Measurements from ENCODE around the gene TMA7.

TMA7 gene

GRCh38 chr3:48423883-48424695 lies 16.0 kb upstream of the TMA7 start:
- no peak for DNase-seq

DNA sequence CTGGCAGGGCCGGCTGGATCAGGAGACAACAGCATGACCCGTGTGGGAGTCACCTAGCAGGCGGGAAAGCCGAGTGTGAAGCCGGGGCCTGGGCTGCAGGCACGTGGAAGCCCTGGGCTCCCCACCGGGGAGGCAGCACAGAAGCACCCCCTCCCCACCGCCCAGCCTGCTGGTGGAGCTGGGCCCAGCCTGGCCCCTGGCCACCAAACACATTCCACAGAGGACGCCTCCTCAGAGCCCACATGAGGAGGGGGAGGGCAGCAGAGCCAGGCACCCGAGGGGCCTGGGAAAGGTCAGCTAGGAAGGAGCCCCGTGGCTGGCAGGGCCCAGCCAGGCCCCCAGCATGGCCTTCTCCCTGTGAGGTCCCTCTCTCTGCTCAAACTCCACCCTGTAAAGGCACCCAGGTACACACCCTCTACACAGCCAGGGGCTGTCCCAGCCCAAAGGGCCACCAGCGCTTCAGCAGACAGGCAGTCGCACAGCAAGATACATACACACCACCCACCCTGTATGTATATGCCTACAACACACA lies 14.7 kb upstream of the TMA7 start:
- no peak for DNase-seq

DNA sequence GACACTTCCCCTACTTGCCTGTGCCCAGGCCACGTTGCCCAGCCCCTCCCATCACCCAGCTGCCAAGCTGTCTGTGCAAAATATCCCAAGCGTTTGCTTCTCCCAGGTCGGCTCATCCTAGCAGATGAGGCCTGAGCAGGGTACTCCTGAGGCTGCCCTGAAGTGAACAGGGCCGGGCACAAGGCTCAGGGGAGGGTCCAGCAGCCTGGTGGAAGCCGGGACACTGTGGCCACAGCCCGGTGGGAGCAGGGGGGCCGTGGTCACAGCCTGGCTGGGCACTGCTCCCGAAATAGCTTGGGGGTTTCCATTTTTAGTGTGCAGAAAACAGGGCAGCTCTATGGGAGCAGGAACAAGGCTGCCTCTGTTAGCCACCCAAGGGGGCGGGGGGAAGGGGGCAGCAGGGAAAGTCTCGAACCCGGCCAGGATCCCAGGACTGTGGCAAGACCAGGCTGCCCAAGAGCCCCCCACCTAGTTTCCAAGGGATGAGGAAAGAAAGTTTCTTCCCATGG lies 13.6 kb upstream of the TMA7 start:
- no peak for DNase-seq

DNA sequence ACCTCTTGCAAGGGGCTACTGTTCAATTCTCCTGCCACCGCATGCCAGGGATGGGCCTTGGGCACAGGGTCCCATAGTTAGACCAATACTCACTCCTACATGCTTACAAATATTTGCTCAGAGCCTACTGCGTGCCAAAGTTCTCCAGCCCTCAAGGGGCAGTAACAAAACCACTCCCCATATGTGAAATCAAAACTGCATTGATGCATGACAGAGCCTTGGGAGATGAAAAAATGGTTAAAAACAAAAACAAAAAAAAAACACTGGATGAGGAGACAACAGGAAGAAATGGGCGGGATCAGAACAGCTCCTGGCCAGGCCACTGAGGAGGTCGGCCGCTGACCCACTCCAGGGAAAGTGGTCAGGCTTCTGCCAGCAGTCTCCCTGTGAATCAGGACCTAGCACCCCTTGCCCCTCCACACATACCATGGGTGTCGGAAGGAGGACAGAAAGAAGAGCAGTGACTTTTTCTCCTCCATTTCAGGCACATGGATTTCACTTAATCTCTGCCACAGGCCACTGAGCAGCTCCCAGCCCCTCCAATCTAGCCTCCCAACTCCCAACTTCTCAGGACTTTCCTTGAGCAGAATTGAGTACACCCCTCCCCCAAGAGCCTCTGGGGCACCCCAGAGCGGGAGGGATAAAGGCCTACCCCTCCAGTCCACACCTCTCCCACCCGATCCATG lies 13.0 kb upstream of the TMA7 start:
- no peak for DNase-seq

DNA sequence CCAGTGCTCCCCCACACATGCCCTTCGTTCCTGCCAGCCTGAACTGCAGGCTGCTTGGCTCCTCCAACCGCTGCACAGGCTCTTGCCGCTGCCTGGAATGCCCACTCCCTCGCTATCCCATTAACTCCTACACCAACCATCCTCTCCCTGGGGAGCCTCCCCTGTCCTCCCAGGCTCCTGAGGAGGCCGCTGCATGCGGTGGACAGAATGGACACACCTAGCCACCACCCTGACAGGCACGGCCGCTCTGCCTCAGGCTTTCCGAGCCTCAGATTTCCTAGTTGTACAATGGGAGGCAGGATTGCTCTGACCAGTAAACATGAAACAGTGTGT lies 12.5 kb upstream of the TMA7 start:
- no peak for DNase-seq

- DNase-seq = no peak
These were observed 11.9 kb upstream of the TMA7 start for GRCh38 chr3:48428088-48428571.

DNA sequence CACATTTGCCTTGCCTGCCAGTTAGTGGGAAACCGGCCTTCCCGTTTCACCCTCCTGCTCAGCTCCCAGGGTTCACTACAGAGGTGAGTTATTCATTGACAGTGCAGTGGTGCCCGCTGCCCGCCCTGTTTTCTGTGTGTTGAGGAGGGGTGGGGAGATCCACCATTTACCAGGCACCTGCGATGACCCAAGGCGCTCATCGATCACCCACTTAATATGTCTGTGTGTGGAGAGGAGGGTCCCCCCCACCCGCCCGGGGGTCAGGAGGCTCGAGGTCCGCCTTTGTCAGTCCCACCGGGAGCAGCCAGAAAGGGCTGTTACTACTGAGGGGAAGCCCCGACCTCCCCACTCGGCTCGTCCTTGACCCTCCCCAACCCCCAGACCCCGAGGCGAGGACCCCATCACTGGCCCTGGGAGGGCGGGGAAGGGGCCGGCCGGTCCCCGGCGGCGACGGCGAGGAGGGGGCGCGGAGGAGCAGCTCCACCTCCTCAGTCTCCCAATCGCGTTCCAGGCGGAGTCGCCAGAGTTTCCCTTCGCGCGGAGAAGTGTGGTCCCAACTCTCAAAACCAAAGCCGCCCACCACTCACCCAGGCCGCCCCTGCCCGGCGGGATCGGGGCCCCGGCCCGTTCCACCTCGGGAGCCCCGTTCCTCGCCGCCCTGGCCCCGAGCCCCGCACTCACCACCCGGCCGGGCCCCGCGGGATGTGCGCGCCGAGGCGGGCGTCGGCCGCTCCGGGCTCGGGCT lies 11.3 kb upstream of the TMA7 start:
- no peak for DNase-seq

DNA sequence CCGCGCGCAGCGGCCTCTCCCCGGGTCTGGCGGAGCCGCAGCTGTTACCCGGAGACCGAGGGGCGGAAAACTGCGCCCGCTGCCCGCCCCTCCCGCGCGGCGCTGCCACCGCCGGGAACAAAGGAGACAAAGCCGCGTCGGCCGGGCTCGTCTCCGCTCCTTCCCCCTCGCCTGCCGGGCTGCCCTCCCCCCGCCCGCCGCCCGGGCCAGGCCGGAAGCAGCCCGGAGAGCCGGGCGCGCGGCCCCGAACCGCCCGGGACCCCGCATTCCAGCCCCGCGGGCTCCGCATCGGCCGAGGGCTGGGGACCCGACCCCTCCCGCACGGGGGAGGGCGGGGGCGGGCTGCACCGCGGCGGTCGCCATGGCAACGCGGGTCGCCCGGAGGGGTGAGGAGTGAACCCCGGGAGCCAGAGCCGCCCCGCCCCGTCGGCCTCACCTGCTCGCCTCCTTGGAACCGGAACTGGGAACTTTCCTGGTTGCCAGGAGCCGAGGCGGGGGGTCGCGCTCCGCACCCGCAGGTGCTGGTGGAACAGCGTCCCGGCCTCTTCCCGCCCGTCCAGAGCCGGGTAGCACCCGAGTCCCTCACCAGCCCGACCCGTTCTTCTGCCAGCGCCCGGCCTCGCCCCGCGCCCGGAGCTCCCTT lies 10.6 kb upstream of the TMA7 start:
- peak; percentile 71 for DNase-seq

DNA sequence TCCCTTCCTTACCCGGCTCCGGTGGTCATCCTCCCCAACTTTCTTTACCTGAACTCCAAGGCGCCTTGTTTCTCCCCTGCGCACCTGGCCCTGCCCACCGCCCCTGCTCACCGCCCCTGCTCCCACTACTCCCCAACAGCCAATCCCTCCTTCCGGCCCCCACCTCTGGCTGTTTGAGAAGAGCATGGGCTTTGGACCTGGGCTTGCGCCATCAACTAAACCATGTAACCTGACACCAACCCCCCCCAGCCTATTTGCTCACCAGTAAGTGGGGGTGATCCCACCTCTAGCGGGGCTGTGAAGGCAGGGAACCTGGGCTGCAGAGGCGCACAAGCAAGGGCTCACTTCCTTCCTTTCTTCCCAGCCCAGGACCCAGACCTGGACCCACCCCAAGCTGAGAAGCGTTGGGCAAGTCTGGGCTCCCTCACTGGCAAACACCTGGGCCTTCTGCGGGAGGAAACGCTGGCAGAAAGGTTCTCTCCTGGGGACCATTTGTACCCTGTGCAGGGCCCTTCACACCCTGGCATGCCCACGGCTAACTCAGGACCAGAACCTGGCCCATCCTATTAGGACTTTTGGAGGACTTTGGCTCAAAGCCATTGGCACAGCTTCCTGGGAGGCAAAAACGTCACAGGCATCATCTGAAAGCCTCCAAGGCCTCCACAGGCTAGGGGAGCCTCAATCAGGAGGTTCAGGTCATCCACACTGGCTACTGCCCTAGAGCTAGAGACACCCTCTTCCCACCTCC lies 9.9 kb upstream of the TMA7 start, which contains the start of gene PLXNB1:
Gene PLXNB1 (minus strand): TSS at position 127 of the 748 bp plus-strand sequence. CDS start 5,475 bp downstream, outside the sequence.
- DNase-seq = no peak

GRCh38 chr3:48430708-48431101 lies 9.4 kb upstream of the TMA7 start:
- DNase-seq = no peak

DNA sequence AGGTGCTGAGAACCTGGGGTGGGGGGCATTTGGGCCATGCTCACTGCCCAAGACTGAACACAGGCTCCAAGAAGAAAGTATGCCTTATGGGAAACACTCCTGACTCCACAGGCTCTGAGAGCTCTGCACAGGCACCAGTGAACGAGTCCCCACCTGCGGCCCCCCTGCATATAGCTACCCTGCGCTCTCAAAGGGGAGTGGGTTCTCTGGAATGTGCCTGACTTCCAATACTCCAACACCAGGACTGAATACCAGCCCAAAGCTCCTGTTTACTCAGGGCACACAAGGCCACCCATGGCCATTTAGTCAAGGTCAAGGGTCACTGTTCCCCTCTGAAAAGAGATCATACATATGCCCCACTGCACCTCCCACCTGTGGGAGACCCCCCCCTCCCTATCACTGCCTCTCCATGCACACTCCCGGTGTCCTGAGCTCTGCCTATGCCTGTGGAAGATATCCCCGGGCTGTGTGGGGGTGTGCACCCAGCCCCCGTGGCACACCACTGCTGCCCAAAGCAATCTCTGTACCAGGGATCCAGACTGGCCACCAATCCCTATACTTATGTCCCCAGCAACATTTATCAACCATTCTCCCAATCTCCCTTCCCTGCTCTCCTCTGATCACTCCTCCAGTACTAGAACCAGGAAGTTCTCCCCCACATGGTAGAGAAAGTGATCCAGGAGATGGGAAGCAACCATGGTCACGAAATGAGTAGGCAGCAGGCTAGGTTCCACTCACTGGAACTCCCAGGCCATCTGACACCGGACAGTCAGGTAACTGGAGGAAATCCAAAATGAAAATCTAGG lies 8.6 kb upstream of the TMA7 start:
- no peak for DNase-seq

GRCh38 chr3:48432411-48433371 lies 7.4 kb upstream of the TMA7 start:
- no peak for DNase-seq

GRCh38 chr3:48433472-48434118 lies 6.5 kb upstream of the TMA7 start:
- DNase-seq = no peak

GRCh38 chr3:48434591-48435222 lies 5.3 kb upstream of the TMA7 start:
- DNase-seq = no peak

DNA sequence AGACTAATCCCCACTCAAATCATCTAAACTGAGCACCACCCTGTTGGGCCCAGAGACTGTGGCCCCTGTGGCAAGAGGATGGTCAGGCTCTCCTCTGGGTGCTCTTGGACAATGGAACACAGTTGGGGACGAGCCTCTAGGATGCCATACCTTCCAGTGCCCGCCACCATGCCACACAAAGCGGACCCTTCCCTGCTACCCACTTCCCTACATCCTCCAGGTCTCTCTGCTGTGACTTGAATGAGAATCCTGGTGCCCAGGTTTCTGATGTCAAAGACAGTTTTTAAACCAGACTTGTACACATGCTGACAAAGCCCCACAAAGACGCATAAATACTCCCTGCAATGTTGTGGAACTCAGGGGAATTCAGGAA lies 4.8 kb upstream of the TMA7 start:
- no peak for DNase-seq

DNA sequence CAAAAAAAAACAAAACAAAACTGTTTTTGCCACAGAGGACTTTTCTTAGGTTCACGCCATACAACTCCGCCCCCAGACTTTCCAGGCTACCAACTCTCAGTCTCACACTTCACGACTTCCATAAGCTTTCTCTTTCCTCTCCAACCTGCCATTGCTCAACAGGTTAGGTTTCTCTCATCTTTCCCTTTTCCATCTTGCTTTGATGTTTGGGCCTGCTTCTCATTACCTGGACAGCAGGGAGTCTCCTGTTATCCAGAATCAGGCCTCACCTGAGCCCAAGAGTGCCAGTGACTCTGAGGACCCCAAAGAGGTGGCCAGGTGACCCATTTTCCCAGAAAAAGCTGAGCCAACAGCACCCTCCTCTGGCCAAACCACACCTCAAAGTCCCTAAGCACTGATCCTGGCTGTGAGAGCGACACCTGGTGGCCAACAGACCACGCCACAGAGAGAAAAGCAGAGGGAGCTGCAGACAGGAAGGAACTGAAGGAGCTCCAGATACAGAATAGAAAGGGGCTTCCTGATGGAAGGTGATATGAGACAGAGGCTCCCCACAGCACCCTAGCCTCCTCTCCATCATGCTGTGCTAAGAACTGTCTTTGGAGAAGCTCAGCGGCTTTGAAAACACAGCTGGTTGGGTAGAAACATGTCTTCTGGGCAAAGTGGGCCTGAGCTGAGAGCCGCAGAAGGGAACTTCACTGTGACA lies 4.1 kb upstream of the TMA7 start:
- peak; percentile 89 for DNase-seq

- no peak for DNase-seq
These were observed 3.6 kb upstream of the TMA7 start for GRCh38 chr3:48436477-48436787.

DNA sequence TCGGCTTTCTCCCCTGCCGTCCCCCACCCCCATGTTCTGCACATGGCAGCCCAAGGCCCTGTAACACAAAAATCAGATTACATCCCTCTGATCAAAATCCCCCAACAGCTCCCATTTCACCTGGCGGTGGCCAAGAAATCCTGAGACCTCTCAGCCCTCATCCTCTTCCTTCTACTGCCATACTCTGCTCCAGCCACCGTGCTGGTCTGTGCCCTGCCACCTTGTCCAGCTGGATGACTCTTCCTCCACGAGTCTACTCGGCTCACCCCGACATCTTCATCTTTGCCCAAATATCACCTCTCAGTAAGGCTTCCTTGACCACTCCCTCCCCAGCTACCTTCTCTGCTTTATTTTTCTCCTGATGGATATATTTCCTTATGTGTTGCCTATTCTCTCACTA lies 3.2 kb upstream of the TMA7 start:
- no peak for DNase-seq

All from stimulated activated CD8-positive, alpha-beta memory T cell treated with anti-CD3 and anti-CD28 coated beads, Interleukin-4, amount 100 ng/mL, for 48 hours (primary cell).